A673 (cell line): ENCODE measurements around the gene KPNA6.

Source experiments
- EZH2 ChIP-seq: fragments of 200-600 bp; sonication (generic); IDR thresholded peaks from 2 replicates; pipeline ENCODE4 v1.6.1; 2017; ENCODE audit warnings: borderline replicate concordance, low read depth, mild to moderate bottlenecking, mixed read lengths, antibody characterized with exemption, low read length; ENCODE audit not compliant: poor library complexity, severe bottlenecking
- TF ChIP-seq, protein P1 (sequence below): fragments of 300-800, 200-600 bp; sonication (generic); conservative IDR thresholded peaks from 2 replicates; pipeline ENCODE4 v1.5.1; 2017; ENCODE audit warnings: low read depth, mild to moderate bottlenecking, antibody characterized with exemption, low read length, moderate library complexity, mixed read lengths

DNA sequence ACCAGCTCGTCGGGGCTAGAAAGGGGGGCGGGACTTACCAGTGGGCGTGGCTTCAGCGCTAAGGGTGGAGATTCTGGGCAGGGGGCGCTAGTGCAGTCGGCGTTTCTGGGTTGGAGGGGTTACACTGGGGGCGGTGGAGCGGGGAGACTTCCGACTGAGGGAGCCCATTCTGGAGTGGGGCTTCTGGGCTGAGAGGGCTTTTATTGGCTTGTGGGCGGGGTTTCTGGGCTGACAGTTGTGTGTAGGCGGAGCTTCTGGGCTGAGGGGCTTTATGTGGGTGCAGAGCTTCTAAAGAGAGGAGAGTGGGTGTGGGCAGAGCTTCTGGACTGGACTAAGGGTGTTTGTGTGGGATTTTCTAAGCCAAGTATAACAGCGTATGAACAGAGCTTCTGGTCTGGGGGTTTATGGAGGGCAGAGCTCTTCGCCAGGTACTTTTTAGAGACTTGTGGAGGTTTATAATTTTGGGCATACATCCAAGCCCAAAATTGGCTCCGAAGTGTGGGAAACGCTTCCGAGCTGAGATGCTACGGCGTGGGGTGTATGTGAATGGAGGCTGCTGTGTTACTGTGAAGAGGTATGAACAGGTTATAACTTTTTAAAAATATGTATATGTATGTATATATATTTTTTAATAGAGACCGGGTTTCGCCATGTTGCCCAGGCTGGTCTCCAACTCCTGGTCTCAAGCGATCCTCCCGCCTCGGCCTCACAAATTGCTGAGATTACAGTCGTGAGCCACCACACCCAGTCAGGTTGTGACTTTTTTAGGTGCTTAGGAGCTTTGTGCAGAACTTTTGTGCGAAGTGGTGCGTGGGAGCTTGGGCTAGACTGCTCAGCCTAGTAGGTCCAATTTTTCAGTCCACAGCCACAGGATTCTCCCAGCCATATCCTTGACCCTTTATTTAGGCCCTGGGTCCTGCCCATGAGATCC is 34.3 kb upstream of the KPNA6 start:
- TF ChIP-seq EZH2: no peak
- TF ChIP-seq, protein P1, sequence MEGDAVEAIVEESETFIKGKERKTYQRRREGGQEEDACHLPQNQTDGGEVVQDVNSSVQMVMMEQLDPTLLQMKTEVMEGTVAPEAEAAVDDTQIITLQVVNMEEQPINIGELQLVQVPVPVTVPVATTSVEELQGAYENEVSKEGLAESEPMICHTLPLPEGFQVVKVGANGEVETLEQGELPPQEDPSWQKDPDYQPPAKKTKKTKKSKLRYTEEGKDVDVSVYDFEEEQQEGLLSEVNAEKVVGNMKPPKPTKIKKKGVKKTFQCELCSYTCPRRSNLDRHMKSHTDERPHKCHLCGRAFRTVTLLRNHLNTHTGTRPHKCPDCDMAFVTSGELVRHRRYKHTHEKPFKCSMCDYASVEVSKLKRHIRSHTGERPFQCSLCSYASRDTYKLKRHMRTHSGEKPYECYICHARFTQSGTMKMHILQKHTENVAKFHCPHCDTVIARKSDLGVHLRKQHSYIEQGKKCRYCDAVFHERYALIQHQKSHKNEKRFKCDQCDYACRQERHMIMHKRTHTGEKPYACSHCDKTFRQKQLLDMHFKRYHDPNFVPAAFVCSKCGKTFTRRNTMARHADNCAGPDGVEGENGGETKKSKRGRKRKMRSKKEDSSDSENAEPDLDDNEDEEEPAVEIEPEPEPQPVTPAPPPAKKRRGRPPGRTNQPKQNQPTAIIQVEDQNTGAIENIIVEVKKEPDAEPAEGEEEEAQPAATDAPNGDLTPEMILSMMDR: peak; percentile 58
